GM21717 (cell line): ENCODE results near the gene ANKRD1.

Source experiments
- ATAC-seq: cut with Tn5 transposase; IDR thresholded peaks from one replicate; pipeline ENCODE4 v1.9.1; 2021; ENCODE audit warnings: mild to moderate bottlenecking, moderate library complexity; ENCODE audit not compliant: unreplicated experiment

Gene ANKRD1

DNA sequence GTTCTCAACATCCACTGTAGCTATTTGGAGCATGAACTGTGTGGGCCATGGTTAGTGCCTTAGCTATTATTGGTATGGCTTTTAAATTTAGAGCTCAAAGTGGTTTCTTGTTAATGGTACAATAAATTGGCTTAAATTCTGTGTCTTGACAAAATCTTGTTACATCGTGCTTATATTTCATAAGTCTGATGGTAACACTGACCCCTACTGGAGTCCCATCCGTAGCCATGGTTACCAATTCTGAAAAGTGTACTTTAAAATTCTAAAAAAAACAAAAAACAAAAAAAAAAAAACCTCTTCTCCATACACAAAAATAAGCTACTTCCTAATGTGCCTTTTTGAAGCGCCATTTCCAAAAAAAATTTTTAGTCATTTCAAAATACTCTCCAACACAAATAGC, 55.5 kb downstream of the ANKRD1 start:
- ATAC-seq: no peak

DNA sequence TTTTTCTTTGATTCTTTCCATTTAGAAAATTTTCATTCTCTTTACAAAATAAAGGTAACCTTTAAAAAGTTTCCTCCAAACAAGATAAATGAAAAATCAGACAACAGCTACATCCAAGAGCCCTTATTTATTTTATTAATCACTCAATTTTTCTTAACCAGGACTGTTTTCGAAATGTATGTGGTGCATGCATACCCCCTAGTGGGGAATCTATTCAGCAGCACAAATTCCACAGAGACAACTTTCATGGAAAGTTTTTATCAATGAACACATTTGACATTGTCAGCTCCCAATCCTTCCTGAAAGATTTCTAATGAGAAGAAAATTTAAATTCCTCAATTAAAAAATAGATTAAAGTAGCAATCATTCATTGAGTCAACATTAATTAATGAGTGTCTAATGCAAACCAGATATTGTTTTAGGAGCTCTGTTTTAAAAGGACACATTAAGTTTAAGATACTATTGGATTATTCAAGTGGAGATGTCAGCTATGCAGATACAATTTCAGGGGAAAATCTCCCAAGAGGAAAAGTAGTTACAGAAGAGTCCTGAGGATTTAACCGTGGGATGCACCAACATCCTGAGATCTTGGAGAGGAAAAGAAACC, 57.9 kb downstream of the ANKRD1 start:
- no peak for ATAC-seq
